ENCODE results near the gene DIPK1B. TPM values are rescaled to one million over a fixed set of nuclear protein-coding genes. Genes with fewer than 3 reads are reported as not detected.

Gene DIPK1B
- total and polyA plus RNA-seq, 4 donors: 1.1 to 13.6 (median 6.1) TPM

GRCh38 chr9:136747161-136748060 lies 35.0 kb downstream of the DIPK1B start:
- H3K4me3 ChIP-seq (ENCODE audit: low read length in 2 of 2): no peak overlapping the region
- no peaks in the 10 kb centered on the region for H3K4me1 ChIP-seq (ENCODE audit: control insufficient read depth in 1 of 2, insufficient read depth in 2 of 2, low read length in 2 of 2)
- no peaks in the 10 kb centered on the region for H3K36me3 ChIP-seq (ENCODE audit: control insufficient read depth in 1 of 2, insufficient read depth in 2 of 2, low read length in 1 of 2)
- no peak overlapping the region for H3K27ac ChIP-seq (ENCODE audit: low read depth in 1 of 2, low read length in 2 of 2)
- DNase-seq: no peak
- intact Hi-C loops (cut with DNase I): no loop called here
- H3K9me3 ChIP-seq (ENCODE audit: control insufficient read depth, low read length): no peaks in the 10 kb centered on the region
- no peak for ATAC-seq (ENCODE audit: low FRiP score)
- WGBS, 2 donors: 86% methylated on average over 22 of the region's 22 CpGs
- H3K27me3 ChIP-seq (ENCODE audit: control insufficient read depth in 1 of 2, insufficient read depth in 2 of 2, low read length in 1 of 2): no peaks in the 10 kb centered on the region

GRCh38 chr9:136748201-136748600 lies 35.8 kb downstream of the DIPK1B start, which contains the start of gene LCN6:
Gene LCN6 (minus strand): TSS chr9:136748525. CDS start chr9:136748483, 42 bp downstream.
- H3K27me3 ChIP-seq (ENCODE audit: control insufficient read depth in 1 of 2, insufficient read depth in 2 of 2, low read length in 1 of 2): no peaks in the 10 kb centered on the region
- no peaks in the 10 kb centered on the region for H3K36me3 ChIP-seq (ENCODE audit: control insufficient read depth in 1 of 2, insufficient read depth in 2 of 2, low read length in 1 of 2)
- intact Hi-C loops (cut with DNase I): no loop called here
- DNase-seq (no peak), ATAC-seq (ENCODE audit: low FRiP score) (no peak)
- no peak within 1 kb of the TSS for H3K27ac ChIP-seq (ENCODE audit: low read depth in 1 of 2, low read length in 2 of 2)
- 74 to 81% methylated on average over 8 of the region's 8 CpGs for WGBS, 2 donors
- no peaks in the 10 kb centered on the region for H3K4me1 ChIP-seq (ENCODE audit: control insufficient read depth in 1 of 2, insufficient read depth in 2 of 2, low read length in 2 of 2)
- no peaks in the 10 kb centered on the region for H3K9me3 ChIP-seq (ENCODE audit: control insufficient read depth, low read length)
- H3K4me3 ChIP-seq (ENCODE audit: low read length in 2 of 2): no peak within 1 kb of the TSS

- intact Hi-C loops (cut with DNase I): no loop called here
- no peak for ATAC-seq (ENCODE audit: low FRiP score)
- Histone ChIP-seq H3K27ac (ENCODE audit: low read depth in 1 of 2, low read length in 2 of 2) (no peak overlapping the region), H3K36me3 (ENCODE audit: control insufficient read depth in 1 of 2, insufficient read depth in 2 of 2, low read length in 1 of 2) (no peaks in the 10 kb centered on the region), H3K27me3 (ENCODE audit: control insufficient read depth in 1 of 2, insufficient read depth in 2 of 2, low read length in 1 of 2) (no peaks in the 10 kb centered on the region), H3K4me3 (ENCODE audit: low read length in 2 of 2) (no peak overlapping the region), H3K4me1 (ENCODE audit: control insufficient read depth in 1 of 2, insufficient read depth in 2 of 2, low read length in 2 of 2) (no peaks in the 10 kb centered on the region), H3K9me3 (ENCODE audit: control insufficient read depth, low read length) (peaks cover 2% of the 10 kb centered on the region)
- no peak for DNase-seq
- WGBS, 2 donors: 82 to 84% methylated on average over 21 of the region's 21 CpGs
Measured at GRCh38 chr9:136748666-136749611, 36.6 kb downstream of the DIPK1B start.

- WGBS, 2 donors: 54 to 60% methylated on average over 2 of the region's 2 CpGs
- H3K36me3 ChIP-seq (ENCODE audit: control insufficient read depth in 1 of 2, insufficient read depth in 2 of 2, low read length in 1 of 2): no peaks in the 10 kb centered on the region
Measured at GRCh38 chr9:136750526-136750925, 38.2 kb downstream of the DIPK1B start.

GRCh38 chr9:136751244-136751643 lies 38.9 kb downstream of the DIPK1B start:
- no peaks in the 10 kb centered on the region for H3K36me3 ChIP-seq (ENCODE audit: control insufficient read depth in 1 of 2, insufficient read depth in 2 of 2, low read length in 1 of 2)
- H3K27ac ChIP-seq (ENCODE audit: low read depth in 1 of 2, low read length in 2 of 2): no peak overlapping the region
- no peaks in the 10 kb centered on the region for H3K4me1 ChIP-seq (ENCODE audit: control insufficient read depth in 1 of 2, insufficient read depth in 2 of 2, low read length in 2 of 2)
- no peaks in the 10 kb centered on the region for H3K27me3 ChIP-seq (ENCODE audit: control insufficient read depth in 1 of 2, insufficient read depth in 2 of 2, low read length in 1 of 2)
- ATAC-seq (ENCODE audit: low FRiP score) (no peak), DNase-seq (no peak)
- H3K9me3 ChIP-seq (ENCODE audit: control insufficient read depth, low read length): peaks cover 2% of the 10 kb centered on the region
- intact Hi-C loops (cut with DNase I): no loop called here
- 70 to 81% methylated on average over 1 of the region's 1 CpG for WGBS, 2 donors
- no peak overlapping the region for H3K4me3 ChIP-seq (ENCODE audit: low read length in 2 of 2)

More at GRCh38 chr9:136750526-136750925, 38.2 kb downstream of the DIPK1B start:
- no peak overlapping the region for H3K27ac ChIP-seq (ENCODE audit: low read depth in 1 of 2, low read length in 2 of 2)
- DNase-seq (no peak), ATAC-seq (ENCODE audit: low FRiP score) (no peak)
- no peaks in the 10 kb centered on the region for H3K27me3 ChIP-seq (ENCODE audit: control insufficient read depth in 1 of 2, insufficient read depth in 2 of 2, low read length in 1 of 2)
- intact Hi-C loops (cut with DNase I): no loop called here
- peaks cover 2% of the 10 kb centered on the region for H3K9me3 ChIP-seq (ENCODE audit: control insufficient read depth, low read length)
- no peak overlapping the region for H3K4me3 ChIP-seq (ENCODE audit: low read length in 2 of 2)
- no peaks in the 10 kb centered on the region for H3K4me1 ChIP-seq (ENCODE audit: control insufficient read depth in 1 of 2, insufficient read depth in 2 of 2, low read length in 2 of 2)

- Histone ChIP-seq H3K4me3 (ENCODE audit: low read length in 2 of 2) (no peak overlapping the region), H3K27me3 (ENCODE audit: control insufficient read depth in 1 of 2, insufficient read depth in 2 of 2, low read length in 1 of 2) (no peaks in the 10 kb centered on the region), H3K9me3 (ENCODE audit: control insufficient read depth, low read length) (peaks cover 2% of the 10 kb centered on the region), H3K27ac (ENCODE audit: low read depth in 1 of 2, low read length in 2 of 2) (no peak overlapping the region), H3K4me1 (ENCODE audit: control insufficient read depth in 1 of 2, insufficient read depth in 2 of 2, low read length in 2 of 2) (no peaks in the 10 kb centered on the region), H3K36me3 (ENCODE audit: control insufficient read depth in 1 of 2, insufficient read depth in 2 of 2, low read length in 1 of 2) (no peaks in the 10 kb centered on the region)
- intact Hi-C loops (cut with DNase I): no loop called here
- no peak for ATAC-seq (ENCODE audit: low FRiP score)
- no peak for DNase-seq
Measured at GRCh38 chr9:136751814-136752213, 39.4 kb downstream of the DIPK1B start.

GRCh38 chr9:136753371-136754058 lies 41.1 kb downstream of the DIPK1B start:
- Histone ChIP-seq H3K36me3 (ENCODE audit: control insufficient read depth in 1 of 2, insufficient read depth in 2 of 2, low read length in 1 of 2) (no peaks in the 10 kb centered on the region), H3K27me3 (ENCODE audit: control insufficient read depth in 1 of 2, insufficient read depth in 2 of 2, low read length in 1 of 2) (no peaks in the 10 kb centered on the region), H3K9me3 (ENCODE audit: control insufficient read depth, low read length) (peaks cover 2% of the 10 kb centered on the region), H3K4me3 (ENCODE audit: low read length in 2 of 2) (no peak overlapping the region), H3K4me1 (ENCODE audit: control insufficient read depth in 1 of 2, insufficient read depth in 2 of 2, low read length in 2 of 2) (no peaks in the 10 kb centered on the region), H3K27ac (ENCODE audit: low read depth in 1 of 2, low read length in 2 of 2) (no peak overlapping the region)
- DNase-seq (no peak), ATAC-seq (ENCODE audit: low FRiP score) (no peak)
- 86 to 87% methylated on average over 31 of the region's 31 CpGs for WGBS, 2 donors
- intact Hi-C loops (cut with DNase I): no loop called here

- ATAC-seq (ENCODE audit: low FRiP score): peak; percentile 23
- Histone ChIP-seq H3K4me1 (ENCODE audit: control insufficient read depth in 1 of 2, insufficient read depth in 2 of 2, low read length in 2 of 2) (no peaks in the 10 kb centered on the region), H3K4me3 (ENCODE audit: low read length in 2 of 2) (no peak overlapping the region), H3K27ac (ENCODE audit: low read depth in 1 of 2, low read length in 2 of 2) (no peak overlapping the region), H3K36me3 (ENCODE audit: control insufficient read depth in 1 of 2, insufficient read depth in 2 of 2, low read length in 1 of 2) (no peaks in the 10 kb centered on the region), H3K27me3 (ENCODE audit: control insufficient read depth in 1 of 2, insufficient read depth in 2 of 2, low read length in 1 of 2) (no peaks in the 10 kb centered on the region), H3K9me3 (ENCODE audit: control insufficient read depth, low read length) (peaks cover 2% of the 10 kb centered on the region)
- intact Hi-C loops (cut with DNase I): no loop called here
- no peak for DNase-seq
- WGBS, 2 donors: 80 to 81% methylated on average over 14 to 17 of the region's 17 CpGs
Measured at GRCh38 chr9:136754059-136754572, 41.7 kb downstream of the DIPK1B start.

Measured in aorta (tissue), 5 donors.